EL (cell line): ENCODE measurements around the gene ZNF644.
"Not testable (repeated sequence)": the region's sequence is repeated elsewhere in the genome, so short reads cannot be mapped to it uniquely, and the experiment has no call there.

Experiments
- DNase-seq: peaks from one replicate; pipeline ENCODE4 v3.0.0-alpha.2; 2016

Gene ZNF644

GRCh38 chr1:90924982-90925381 lies 96.9 kb downstream of the ZNF644 start:
- no peak for DNase-seq

DNA sequence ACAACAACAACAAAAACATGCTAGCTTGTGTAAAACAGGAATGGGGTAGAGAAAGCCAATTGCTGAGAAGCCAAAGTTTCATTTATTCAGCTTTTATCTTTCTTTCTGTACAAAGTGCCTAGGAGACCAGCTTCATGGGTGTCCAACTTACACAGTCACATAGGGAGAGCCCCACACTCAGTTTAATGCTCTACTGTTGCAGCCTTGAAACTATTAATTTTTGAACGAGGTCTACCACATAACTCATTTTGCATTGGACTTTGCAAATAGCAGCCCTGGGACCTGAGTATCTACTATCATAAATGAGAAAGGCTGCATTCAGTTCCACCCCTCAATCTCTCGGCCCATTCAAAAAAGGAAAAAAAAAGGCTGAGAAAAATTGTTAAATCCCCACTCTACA lies 98.8 kb downstream of the ZNF644 start:
- DNase-seq, result no peak

DNA sequence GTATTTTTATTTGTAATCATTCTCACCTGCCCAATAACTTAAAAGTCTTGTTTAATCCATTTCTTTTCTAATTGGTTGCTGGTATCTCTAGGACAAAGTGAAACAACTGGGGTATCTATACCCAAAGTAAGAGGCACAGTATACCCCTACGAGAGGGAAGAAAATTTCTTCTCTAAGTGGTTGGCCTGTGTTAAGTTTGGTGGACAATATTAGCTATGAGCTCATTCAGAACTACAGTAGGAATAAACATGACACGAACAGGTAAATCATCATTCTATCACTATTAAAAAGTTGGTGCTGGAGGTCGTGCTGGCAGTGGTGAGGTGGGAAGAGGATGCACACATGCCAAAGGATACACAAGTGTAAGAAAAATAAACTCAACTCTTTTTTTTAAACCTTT lies 99.6 kb downstream of the ZNF644 start:
- DNase-seq, result no peak

- DNase-seq, result no peak
Observed at GRCh38 chr1:90919900-90920299, 101.9 kb downstream of the ZNF644 start.

DNA sequence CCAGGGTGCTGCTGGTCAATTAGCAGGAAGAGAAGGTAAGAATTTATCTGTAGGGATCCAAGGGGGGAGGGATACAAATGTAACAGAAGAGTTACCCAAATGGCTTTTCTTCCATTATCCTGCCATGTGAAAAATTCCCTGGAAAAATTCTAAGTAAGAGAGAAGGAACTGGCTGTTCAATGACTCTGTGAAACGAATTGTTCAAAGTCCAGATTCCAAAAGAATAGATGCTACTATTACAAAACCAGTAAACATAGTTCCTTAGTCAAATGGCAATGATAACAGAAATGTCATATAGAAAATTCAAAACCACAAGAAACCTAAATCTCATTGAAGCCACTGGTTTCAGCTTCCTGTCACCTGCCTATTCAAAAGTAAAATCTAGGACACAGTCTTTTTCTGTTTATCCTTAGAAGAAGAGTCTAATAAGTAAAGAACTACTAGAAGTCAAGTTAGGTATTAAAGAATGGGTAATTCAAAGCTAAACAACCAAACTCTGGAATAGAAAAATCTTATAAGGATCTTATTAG lies 102.6 kb downstream of the ZNF644 start:
- no peak for DNase-seq

DNA sequence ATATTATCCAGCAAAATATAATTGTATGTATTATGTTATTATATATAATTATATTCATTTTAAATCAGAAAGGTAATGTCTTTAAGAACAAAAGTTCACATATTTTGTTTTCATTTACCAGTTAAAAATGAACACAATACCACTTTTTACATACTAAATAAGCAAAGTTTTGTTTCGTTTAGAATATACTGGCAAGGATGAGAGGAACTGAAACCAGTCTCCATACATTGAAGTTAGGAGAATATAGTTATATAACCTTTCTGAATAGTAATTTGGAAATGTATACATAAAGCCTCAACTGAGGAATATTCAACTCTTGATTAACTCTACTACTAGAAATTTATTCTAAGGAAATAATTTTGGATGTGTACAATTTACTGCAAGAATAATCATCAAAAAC lies 110.5 kb downstream of the ZNF644 start:
- no peak for DNase-seq

- DNase-seq, result no peak
Observed at GRCh38 chr1:90902672-90903071, 119.2 kb downstream of the ZNF644 start.

DNA sequence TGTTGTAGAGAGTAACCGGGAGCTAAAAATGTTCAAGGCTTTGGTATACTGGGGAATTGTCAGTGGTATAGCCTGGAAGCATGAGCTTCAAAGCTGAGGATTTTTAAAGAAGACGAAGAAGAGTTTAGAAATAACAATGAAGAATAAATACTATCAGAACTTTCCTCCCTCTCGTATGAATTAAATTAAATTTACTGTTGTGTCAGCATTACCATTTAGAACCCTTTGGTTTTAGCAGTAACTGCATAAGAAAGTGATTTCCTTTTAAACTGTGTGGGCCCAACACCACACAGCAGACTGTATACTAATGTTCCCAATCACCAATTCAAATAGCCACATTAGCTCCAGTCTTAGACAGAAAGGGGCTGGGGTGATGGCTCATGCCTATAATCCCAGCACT lies 122.6 kb downstream of the ZNF644 start:
- DNase-seq, result no peak

GRCh38 chr1:90893679-90894078 lies 128.2 kb downstream of the ZNF644 start:
- DNase-seq, result not testable (repeated sequence)

DNA sequence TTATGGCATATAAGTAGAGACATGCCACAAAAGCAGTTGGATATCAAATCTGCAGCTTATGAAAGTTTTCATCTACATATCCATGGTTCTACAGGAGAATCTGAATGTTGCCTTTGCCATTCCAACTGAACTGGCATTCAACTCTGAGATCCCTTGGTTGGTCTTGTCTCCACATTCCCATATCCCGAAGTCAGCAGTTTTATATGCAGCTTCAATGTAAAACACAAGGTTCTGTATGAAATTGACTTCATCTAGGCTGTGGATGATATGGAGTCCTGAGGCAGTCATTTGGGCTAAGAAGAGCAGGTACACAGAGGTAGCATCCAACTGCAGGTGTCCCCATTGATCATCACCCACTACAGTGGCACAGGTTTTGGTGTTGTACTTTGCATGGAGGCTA lies 129.0 kb downstream of the ZNF644 start:
- DNase-seq, result not testable (repeated sequence)

DNA sequence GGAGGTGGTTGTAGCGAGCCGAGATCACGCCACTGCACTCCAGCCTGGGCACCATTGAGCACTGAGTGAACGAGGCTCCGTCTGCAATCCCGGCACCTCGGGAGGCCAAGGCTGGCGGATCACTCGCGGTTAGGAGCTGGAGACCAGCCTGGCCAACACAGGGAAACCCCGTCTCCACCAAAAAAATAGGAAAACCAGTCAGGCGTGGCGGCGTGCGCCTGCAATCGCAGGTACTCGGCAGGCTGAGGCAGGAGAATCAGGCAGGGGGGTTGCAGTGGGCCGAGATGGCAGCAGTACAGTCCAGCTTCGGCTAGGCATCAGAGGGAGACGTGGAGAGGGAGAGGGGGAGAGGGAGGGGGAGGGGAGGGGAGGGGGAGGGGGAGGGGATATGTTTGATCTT lies 129.6 kb downstream of the ZNF644 start:
- DNase-seq, result not testable (repeated sequence)

GRCh38 chr1:90891756-90892155 lies 130.1 kb downstream of the ZNF644 start:
- DNase-seq, result not testable (repeated sequence)

- no peak for DNase-seq
Observed at GRCh38 chr1:90882221-90882620, 139.6 kb downstream of the ZNF644 start.

DNA sequence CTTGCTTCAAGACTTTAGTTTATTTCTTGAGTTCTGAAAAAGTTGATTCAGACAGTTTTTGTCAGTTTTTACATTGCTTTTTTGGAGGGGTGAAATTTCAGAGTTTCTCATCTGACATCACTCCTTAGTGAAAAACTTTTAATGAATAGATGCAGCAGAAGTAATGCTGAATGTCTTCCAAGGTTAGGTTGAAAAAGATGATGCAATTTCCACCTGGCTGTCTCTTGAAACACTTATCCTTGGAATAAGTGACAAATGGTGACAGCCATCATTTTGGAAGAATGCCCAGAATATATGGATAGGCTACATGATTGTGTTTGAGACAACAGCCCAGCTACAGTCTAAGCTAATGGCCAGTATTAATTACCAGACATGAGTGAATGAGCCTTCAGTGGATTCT lies 140.8 kb downstream of the ZNF644 start:
- DNase-seq, result no peak

DNA sequence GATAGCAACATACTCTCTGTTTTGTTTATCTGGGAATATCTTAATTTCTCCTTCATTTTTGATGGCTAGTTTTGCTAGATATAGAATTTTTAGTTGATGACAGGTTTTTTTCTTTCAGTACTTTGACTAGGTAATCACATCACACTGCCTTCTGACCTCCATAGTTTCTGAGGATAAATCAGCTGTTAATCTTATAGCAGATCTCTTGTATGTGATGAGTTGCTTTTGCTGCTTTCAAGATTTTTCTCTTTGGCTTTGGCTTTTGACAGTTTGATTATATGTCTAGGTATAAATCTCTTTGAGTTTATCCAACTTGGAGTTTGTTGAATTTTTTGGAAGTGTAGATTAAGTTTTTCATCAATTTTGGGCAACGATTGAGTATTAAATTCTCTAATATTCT lies 142.6 kb downstream of the ZNF644 start:
- DNase-seq, result no peak

- DNase-seq, result no peak
Observed at GRCh38 chr1:90876101-90876500, 145.7 kb downstream of the ZNF644 start.
